Lower lobe of right lung (tissue), 2 donors: ENCODE results near the gene SRGAP3. TPM values are rescaled to one million over a fixed set of nuclear protein-coding genes. Genes with fewer than 3 reads are reported as not detected.

ENCODE experiments used
- ATAC-seq, 2 donors: fragments of 200-7000 bp; cut with Tn5 transposase; one replicate each; pipeline ENCODE4 v1.9.1; 2020 to 2022; ENCODE audit warnings: mild to moderate bottlenecking in 2 of 2, moderate library complexity in 2 of 2
- DNase-seq: peaks from one replicate; pipeline ENCODE4 v3.0.0-alpha.2; 2020
- H3K27ac ChIP-seq: fragments of 200-600 bp; one replicate; pipeline ENCODE4 v1.8.0; 2022
- H3K27me3 ChIP-seq: fragments of 200-600 bp; one replicate; pipeline ENCODE4 v1.8.0; 2022; ENCODE audit warnings: low read depth
- H3K36me3 ChIP-seq: fragments of 200-600 bp; one replicate; pipeline ENCODE4 v1.8.0; 2022; ENCODE audit warnings: mild to moderate bottlenecking
- H3K4me1 ChIP-seq: fragments of 200-600 bp; one replicate; pipeline ENCODE4 v1.8.0; 2022
- H3K4me3 ChIP-seq: fragments of 200-600 bp; one replicate; pipeline ENCODE4 v1.8.0; 2022; ENCODE audit warnings: mild to moderate bottlenecking
- H3K9me3 ChIP-seq: fragments of 200-600 bp; one replicate; pipeline ENCODE4 v1.8.0; 2022
- CTCF ChIP-seq: fragments of 200-600 bp; IDR thresholded peaks from one replicate; pipeline ENCODE4 v1.8.0; 2022; ENCODE audit warnings: antibody characterized with exemption, mild to moderate bottlenecking
- intact Hi-C: fragments of 100-400 bp; cut with DNase I; formaldehyde crosslinking; loops from one replicate; pipeline ENCODE4 v1.11.0; 2022
- total RNA-seq: library from RNA; stranded (reverse); fragmentation: NEBNext Ultra II Directional; extraction: Animal tissue kit (Norgen Biotek cat#: 25700); gene quantifications from one replicate; pipeline ENCODE4 v1.2.1, GENCODE V29; 2021
- donor health status: DM: no; HTN: yes; CAD: no; lungs with severe emphysema.

Gene SRGAP3
- total RNA-seq, 1 donor from 2014 or later, result 7.8 TPM

- no peak for DNase-seq
- H3K27ac ChIP-seq, result no peak overlapping the region
- peaks cover 12% of the 10 kb centered on the region for H3K4me1 ChIP-seq
- H3K9me3 ChIP-seq, result no peaks in the 10 kb centered on the region
- H3K4me3 ChIP-seq, result no peak overlapping the region
- H3K27me3 ChIP-seq, result no peaks in the 10 kb centered on the region
- no peak for TF ChIP-seq CTCF
- no peak for ATAC-seq
- no peaks in the 10 kb centered on the region for H3K36me3 ChIP-seq
- intact Hi-C loops, result no loop called here
Observed at GRCh38 chr3:9024341-9024740, 225.1 kb downstream of the SRGAP3 start.

GRCh38 chr3:9023226-9023590 is 226.2 kb downstream of the SRGAP3 start:
- no peak for ATAC-seq
- Histone ChIP-seq H3K4me3 (no peak overlapping the region), H3K4me1 (peaks cover 9% of the 10 kb centered on the region), H3K9me3 (no peaks in the 10 kb centered on the region), H3K27me3 (no peaks in the 10 kb centered on the region), H3K27ac (no peak overlapping the region), H3K36me3 (no peaks in the 10 kb centered on the region)
- no peak for TF ChIP-seq CTCF
- intact Hi-C loops, result no loop called here
- DNase-seq, result no peak

- H3K27ac ChIP-seq, result no peak overlapping the region
- TF ChIP-seq CTCF, result no peak
- peaks cover 2% of the 10 kb centered on the region for H3K4me1 ChIP-seq
- H3K9me3 ChIP-seq, result no peaks in the 10 kb centered on the region
- H3K27me3 ChIP-seq, result no peaks in the 10 kb centered on the region
- H3K36me3 ChIP-seq, result no peaks in the 10 kb centered on the region
- H3K4me3 ChIP-seq, result no peak overlapping the region
- intact Hi-C loops, result no loop called here
- DNase-seq, result no peak
- ATAC-seq, result no peak
Observed at GRCh38 chr3:9022305-9023225, 226.9 kb downstream of the SRGAP3 start.

- no peaks in the 10 kb centered on the region for H3K9me3 ChIP-seq
- TF ChIP-seq CTCF, result no peak
- no peak overlapping the region for H3K27ac ChIP-seq
- ATAC-seq (no peak), DNase-seq (no peak)
- no peaks in the 10 kb centered on the region for H3K27me3 ChIP-seq
- no peak overlapping the region for H3K4me3 ChIP-seq
- no peaks in the 10 kb centered on the region for H3K36me3 ChIP-seq
- intact Hi-C loops, result no loop called here
- no peaks in the 10 kb centered on the region for H3K4me1 ChIP-seq
Observed at GRCh38 chr3:9021271-9022009, 228.0 kb downstream of the SRGAP3 start.

- H3K27me3 ChIP-seq, result no peaks in the 10 kb centered on the region
- ATAC-seq (no peak), DNase-seq (no peak)
- TF ChIP-seq CTCF, result no peak
- no peaks in the 10 kb centered on the region for H3K36me3 ChIP-seq
- H3K9me3 ChIP-seq, result no peaks in the 10 kb centered on the region
- no peak overlapping the region for H3K27ac ChIP-seq
- intact Hi-C loops, result no loop called here
- no peaks in the 10 kb centered on the region for H3K4me1 ChIP-seq
- H3K4me3 ChIP-seq, result no peak overlapping the region
Observed at GRCh38 chr3:9020426-9020825, 229.0 kb downstream of the SRGAP3 start.
